ENCODE results near the gene CRB3. TPM values are rescaled to one million over a fixed set of nuclear protein-coding genes. Genes with fewer than 3 reads are reported as not detected.

CRB3 gene
- total and polyA plus RNA-seq, 2 of the 4 experiments (the other 2 are of a cell fraction): not detected

DNA sequence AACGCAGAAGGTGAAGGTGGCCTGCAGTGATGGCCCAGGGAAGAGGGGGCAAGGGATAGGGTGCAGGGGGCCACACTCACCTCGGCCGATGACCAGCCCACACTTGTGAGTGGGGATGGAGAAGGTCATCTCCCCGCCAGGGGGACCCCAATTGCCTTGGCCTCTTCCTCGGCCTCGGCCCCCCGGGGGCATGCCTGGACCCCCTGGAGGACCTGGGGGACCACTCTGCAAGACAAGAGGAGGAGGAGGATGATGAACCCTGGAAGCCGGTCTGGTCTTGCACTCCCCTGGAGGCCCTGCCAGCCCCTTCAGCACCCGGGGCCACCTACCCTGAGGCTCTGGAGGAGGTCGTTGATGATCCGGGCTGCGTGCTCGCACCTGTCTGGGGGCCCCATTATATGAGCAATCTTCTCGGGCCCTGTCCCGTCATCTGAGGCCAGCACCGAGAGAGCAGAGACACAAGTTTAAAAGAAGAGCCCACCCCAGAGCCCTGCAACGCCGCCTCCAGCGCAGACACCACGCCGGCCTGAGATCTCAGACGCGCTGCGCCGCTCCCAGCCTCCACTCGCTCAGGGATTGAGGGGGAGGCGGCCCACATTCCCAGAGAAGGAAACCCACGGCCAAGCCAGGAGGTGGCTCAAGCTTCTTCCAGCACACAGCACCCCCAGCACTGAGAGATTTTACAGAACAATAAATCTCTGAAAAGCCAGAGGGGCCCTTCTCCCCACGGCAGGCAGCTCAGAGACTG is 47.2 kb upstream of the CRB3 start:
- Histone ChIP-seq H2BK15ac (ENCODE audit: low read depth, low read length) (no peak overlapping the region), H3K4me1 (ENCODE audit: control insufficient read depth, insufficient read depth, low read length) (no peaks in the 10 kb centered on the region), H3K9me3 (ENCODE audit: control insufficient read depth, insufficient read depth, low read length) (no peaks in the 10 kb centered on the region), H3K56ac (ENCODE audit: extremely low read depth, insufficient read depth, low read length) (no peak overlapping the region), H3K4ac (ENCODE audit: low read depth, low read length) (no peak overlapping the region), H2AK5ac (ENCODE audit: low read depth, low read length) (no peak overlapping the region), H2AK9ac (replicated peaks; ENCODE audit: low read depth, low read length, poor library complexity) (no peak overlapping the region), H3K9ac (ENCODE audit: low read depth, low read length) (no peak overlapping the region), H3K18ac (ENCODE audit: low read depth, low read length) (no peak overlapping the region), H4K91ac (ENCODE audit: insufficient read depth, low read depth, low read length) (no peak overlapping the region), H2AFZ (replicated peaks; ENCODE audit: low read length, poor library complexity) (no peak overlapping the region), H3K27ac (ENCODE audit: insufficient read depth, low read length) (no peak overlapping the region), H3K79me1 (ENCODE audit: low read depth in 1 of 2, low read length in 2 of 2) (peaks cover 0 to 38% of the 10 kb centered on the region in 2 experiments; a peak in 2 of 4 replicates), H3K27me3 (ENCODE audit: control insufficient read depth, insufficient read depth, low read length) (no peaks in the 10 kb centered on the region), H3K4me3 (ENCODE audit: insufficient read depth, low read depth, low read length) (no peak overlapping the region), H4K8ac (ENCODE audit: low read depth in 2 of 2, low read length in 2 of 2) (no peak overlapping the region), H2BK5ac (ENCODE audit: low read depth, low read length, poor library complexity, severe bottlenecking) (no peak overlapping the region), H3K14ac (replicated peaks; ENCODE audit: low read depth, low read length) (no peak overlapping the region), H2BK20ac (ENCODE audit: low read depth, low read length) (no peak overlapping the region), H3K36me3 (ENCODE audit: control insufficient read depth, insufficient read depth, low read length) (peaks cover 80% of the 10 kb centered on the region), H3K9me1 (ENCODE audit: insufficient read depth, low read length) (no peaks in the 10 kb centered on the region), H3K4me2 (ENCODE audit: low read depth, low read length) (no peak overlapping the region), H4K5ac (ENCODE audit: low read depth, low read length) (no peak overlapping the region), H2BK120ac (ENCODE audit: low read depth, low read length) (no peak overlapping the region), H3K23ac (ENCODE audit: low read depth, low read length) (no peak overlapping the region), H4K20me1 (ENCODE audit: insufficient read depth, low read length) (peaks cover 46% of the 10 kb centered on the region)
- intact Hi-C loops (cut with micrococcal nuclease): loop anchor here (10.0 kb wide), 1 partner anchor 372 kb away; no protein-coding TSS in a partner anchor
- BruUV-seq (replicated peaks): no TSS peak
- CTCF ChIA-PET: no interaction called here
- 84% methylated on average over 5 of the region's 29 CpGs; no CpG with 5 or more reads in 1 of the 2 experiments for WGBS, 2 experiments (ENCODE audit: extremely low coverage in 2 of 2, insufficient read length in 1 of 2)
- ATAC-seq (ENCODE audit: low read depth) (no peak), DNase-seq (no peak)
- in situ Hi-C loops (cut with MboI; ENCODE audit: low sequenced_read_pairs): no loop called here
- no peak for TF ChIP-seq SMC3 (IDR thresholded peaks at IDR 0.05; ENCODE audit: low read depth, low read length)
- POLR2A ChIA-PET (ENCODE audit: unreplicated experiment): no interaction called here
- dilution Hi-C loops (cut with HindIII; ENCODE audit: low sequenced_read_pairs, unreplicated experiment): no loop called here
